ENCODE measurements around the gene TRAK2.
"Not testable (repeated sequence)": the region's sequence is repeated elsewhere in the genome, so short reads cannot be mapped to it uniquely, and the experiment has no call there.

The TRAK2 gene

GRCh38 chr2:201451292-201452057 is at the start of gene TRAK2, which contains the start of gene STRADB:
Gene TRAK2 (minus strand): TSS chr2:201451458. CDS start chr2:201420507, 30,951 bp downstream.
Gene STRADB (plus strand): TSS chr2:201451740. CDS start chr2:201454841, 3,101 bp downstream.
- DNase-seq (ENCODE audit: low spot score), result peak; percentile 98

GRCh38 chr2:201500534-201500933 is 49.3 kb upstream of the TRAK2 start:
- no peak for DNase-seq (ENCODE audit: low spot score)

GRCh38 chr2:201496785-201497184 is 45.5 kb upstream of the TRAK2 start:
- DNase-seq (ENCODE audit: low spot score), result peak; percentile 9

- DNase-seq (ENCODE audit: low spot score), result no peak
Observed at GRCh38 chr2:201490291-201490690, 39.0 kb upstream of the TRAK2 start.

- DNase-seq (ENCODE audit: low spot score), result no peak
Observed at GRCh38 chr2:201484805-201485204, 33.5 kb upstream of the TRAK2 start.

- DNase-seq (ENCODE audit: low spot score), result not testable (repeated sequence)
Observed at GRCh38 chr2:201483758-201484157, 32.5 kb upstream of the TRAK2 start.

- no peak for DNase-seq (ENCODE audit: low spot score)
Observed at GRCh38 chr2:201483342-201483741, 32.1 kb upstream of the TRAK2 start.

- no peak for DNase-seq (ENCODE audit: low spot score)
Observed at GRCh38 chr2:201482543-201482942, 31.3 kb upstream of the TRAK2 start.

GRCh38 chr2:201472411-201472810 is 21.2 kb upstream of the TRAK2 start:
- DNase-seq (ENCODE audit: low spot score), result no peak

- DNase-seq (ENCODE audit: low spot score), result no peak
Observed at GRCh38 chr2:201471732-201472393, 20.6 kb upstream of the TRAK2 start.

GRCh38 chr2:201470821-201471731 is 19.8 kb upstream of the TRAK2 start:
- DNase-seq (ENCODE audit: low spot score), result peak; percentile 32

- no peak for DNase-seq (ENCODE audit: low spot score)
Observed at GRCh38 chr2:201467666-201468065, 16.4 kb upstream of the TRAK2 start.

GRCh38 chr2:201466050-201466675 is 14.9 kb upstream of the TRAK2 start:
- DNase-seq (ENCODE audit: low spot score), result no peak

GRCh38 chr2:201465524-201465971 is 14.3 kb upstream of the TRAK2 start:
- no peak for DNase-seq (ENCODE audit: low spot score)

GRCh38 chr2:201464547-201464946 is 13.3 kb upstream of the TRAK2 start:
- no peak for DNase-seq (ENCODE audit: low spot score)

- DNase-seq (ENCODE audit: low spot score), result no peak
Observed at GRCh38 chr2:201460532-201460931, 9.3 kb upstream of the TRAK2 start.

GRCh38 chr2:201458381-201458780 is 7.1 kb upstream of the TRAK2 start:
- no peak for DNase-seq (ENCODE audit: low spot score)

- no peak for DNase-seq (ENCODE audit: low spot score)
Observed at GRCh38 chr2:201452922-201453643, 1.8 kb upstream of the TRAK2 start.

- no peak for DNase-seq (ENCODE audit: low spot score)
Observed at GRCh38 chr2:201452058-201452921, 1.0 kb upstream of the TRAK2 start.

- DNase-seq (ENCODE audit: low spot score), result no peak
Observed at GRCh38 chr2:201450954-201451291, 335 bp downstream of the TRAK2 start.

Data from activated CD4-positive, alpha-beta T cell treated with anti-CD3 and anti-CD28 coated beads, Interleukin-2, Interleukin-4, amounts not matched to agents 100 ng/mL and 50 ng/mL, durations not matched to agents 16 hours and 8 hours (primary cell).